ENCODE results near the gene PCP2. TPM values are rescaled to one million over a fixed set of nuclear protein-coding genes. Genes with fewer than 3 reads are reported as not detected.

The PCP2 gene
- polyA plus RNA-seq, 1 experiment: not detected

DNA sequence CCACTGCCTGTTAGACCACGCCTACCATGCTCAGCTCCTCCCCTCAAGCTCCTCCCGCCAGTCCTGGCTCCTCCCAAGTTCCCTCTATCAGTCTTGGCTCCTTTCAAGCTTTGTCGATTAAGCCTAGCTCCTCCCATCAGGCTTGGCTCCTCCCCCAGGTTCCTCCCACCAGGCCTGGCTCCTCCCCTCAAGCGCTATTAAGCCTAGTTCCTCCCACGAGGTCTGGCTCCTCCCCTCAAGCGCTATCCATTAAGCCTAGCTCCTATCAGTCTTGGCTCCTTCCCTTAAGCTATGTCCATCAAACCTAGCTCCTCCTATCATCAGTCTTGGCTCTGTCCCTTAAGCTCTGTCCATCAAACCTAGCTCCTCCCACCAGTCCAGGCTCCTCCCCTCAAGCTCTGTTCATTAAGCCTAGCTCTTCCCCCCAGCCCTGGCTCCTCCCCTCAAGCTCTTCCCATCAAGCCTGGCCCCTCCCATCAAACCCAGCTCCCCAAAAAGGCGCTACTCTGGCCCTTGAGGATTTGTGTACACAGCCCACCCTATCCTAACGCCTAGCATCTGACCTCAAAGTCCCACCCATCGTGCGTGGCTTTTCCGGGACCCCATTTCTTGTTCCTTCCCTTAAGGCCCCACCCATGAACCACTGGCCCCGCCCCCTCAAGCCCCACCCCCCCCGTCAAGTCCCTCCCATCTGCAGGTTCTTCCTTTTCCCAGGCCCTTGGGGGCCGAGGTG is 27.9 kb downstream of the PCP2 start:
- no peak for DNase-seq (ENCODE audit: low read depth, low spot score)
- no peak overlapping the region for H3K4me3 ChIP-seq (ENCODE audit: low read depth, low read length)
- no peak overlapping the region for H3K27ac ChIP-seq (ENCODE audit: low read depth, low read length)
- ChIA-PET CTCF (interaction anchor here (0.9 to 2.0 kb wide), 3 partner anchors 37 to 75 kb away, joined by 4 to 7 read pairs (median 4); partner anchors contain the start of gene TRAPPC5), POLR2A (interaction anchor here (0.5 kb wide), 1 partner anchor 11 kb away, joined by 3 read pairs; no protein-coding TSS in a partner anchor)
- no peaks in the 10 kb centered on the region for H3K27me3 ChIP-seq (ENCODE audit: control insufficient read depth, insufficient read depth, low read length)
- H3K9me3 ChIP-seq (ENCODE audit: control insufficient read depth, insufficient read depth, low read length): peaks cover 4% of the 10 kb centered on the region; the same call in 1 of the 2 replicates
- TF ChIP-seq, protein P1, sequence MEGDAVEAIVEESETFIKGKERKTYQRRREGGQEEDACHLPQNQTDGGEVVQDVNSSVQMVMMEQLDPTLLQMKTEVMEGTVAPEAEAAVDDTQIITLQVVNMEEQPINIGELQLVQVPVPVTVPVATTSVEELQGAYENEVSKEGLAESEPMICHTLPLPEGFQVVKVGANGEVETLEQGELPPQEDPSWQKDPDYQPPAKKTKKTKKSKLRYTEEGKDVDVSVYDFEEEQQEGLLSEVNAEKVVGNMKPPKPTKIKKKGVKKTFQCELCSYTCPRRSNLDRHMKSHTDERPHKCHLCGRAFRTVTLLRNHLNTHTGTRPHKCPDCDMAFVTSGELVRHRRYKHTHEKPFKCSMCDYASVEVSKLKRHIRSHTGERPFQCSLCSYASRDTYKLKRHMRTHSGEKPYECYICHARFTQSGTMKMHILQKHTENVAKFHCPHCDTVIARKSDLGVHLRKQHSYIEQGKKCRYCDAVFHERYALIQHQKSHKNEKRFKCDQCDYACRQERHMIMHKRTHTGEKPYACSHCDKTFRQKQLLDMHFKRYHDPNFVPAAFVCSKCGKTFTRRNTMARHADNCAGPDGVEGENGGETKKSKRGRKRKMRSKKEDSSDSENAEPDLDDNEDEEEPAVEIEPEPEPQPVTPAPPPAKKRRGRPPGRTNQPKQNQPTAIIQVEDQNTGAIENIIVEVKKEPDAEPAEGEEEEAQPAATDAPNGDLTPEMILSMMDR (IDR thresholded peaks at IDR 0.05; ENCODE audit: low read depth, low read length): no peak

DNA sequence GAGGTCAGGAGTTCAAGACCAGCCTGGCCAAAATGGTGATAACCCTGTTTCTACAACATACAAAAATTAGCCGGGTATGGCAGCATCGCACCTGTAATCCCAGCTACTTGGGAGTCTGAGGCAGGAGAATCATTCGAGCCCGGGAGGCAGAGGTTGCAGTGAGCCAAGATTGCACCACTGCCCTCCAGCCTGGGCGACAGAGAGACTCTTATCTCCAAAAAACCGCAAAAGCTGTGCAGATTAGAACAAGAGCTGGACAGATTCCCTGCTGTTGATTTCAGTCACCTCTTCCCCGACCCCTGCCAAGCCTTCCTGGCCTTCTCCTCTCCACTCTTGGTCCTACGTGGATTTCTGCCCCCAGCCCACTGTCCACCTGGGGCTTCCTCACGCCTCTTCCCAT is 29.6 kb downstream of the PCP2 start:
- ChIA-PET CTCF (no interaction called here), POLR2A (no interaction called here)
- DNase-seq (ENCODE audit: low read depth, low spot score): no peak

DNA sequence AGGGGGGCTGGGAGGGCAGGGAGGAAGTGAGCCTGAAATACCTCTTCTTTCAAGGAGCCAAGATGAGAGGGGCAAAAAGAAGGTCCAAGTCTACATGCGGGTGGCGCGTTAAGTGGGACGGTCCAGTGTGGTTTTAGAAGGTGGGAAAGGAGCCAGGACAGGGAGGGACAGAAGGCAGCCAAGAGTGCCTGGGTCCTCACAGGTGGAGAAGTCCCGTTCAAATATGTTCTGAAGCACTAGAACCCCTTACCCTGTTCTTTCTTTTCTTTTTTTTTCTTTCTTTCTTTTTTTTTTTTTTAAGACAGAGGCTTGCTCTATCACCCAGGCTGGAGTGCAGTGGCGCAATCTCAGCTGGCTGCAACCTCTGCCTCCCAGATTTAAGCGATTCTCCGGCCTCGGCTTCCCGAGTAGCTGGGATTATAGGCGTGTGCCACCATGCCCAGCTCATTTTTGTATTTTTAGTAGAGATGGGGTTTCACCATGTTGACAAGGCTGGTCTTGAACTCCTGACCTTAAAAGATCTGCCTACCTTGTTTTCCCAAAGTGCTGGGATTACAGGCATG is 30.5 kb downstream of the PCP2 start:
- TF ChIP-seq, protein P1 (IDR thresholded peaks at IDR 0.05; ENCODE audit: low read depth, low read length): no peak
- Histone ChIP-seq H3K27me3 (ENCODE audit: control insufficient read depth, insufficient read depth, low read length) (peaks cover 4% of the 10 kb centered on the region), H3K9me3 (ENCODE audit: control insufficient read depth, insufficient read depth, low read length) (peaks cover 4% of the 10 kb centered on the region; the same call in 1 of the 2 replicates), H3K27ac (ENCODE audit: low read depth, low read length) (no peak overlapping the region), H3K4me3 (ENCODE audit: low read depth, low read length) (no peak overlapping the region)
- ChIA-PET CTCF (no interaction called here), POLR2A (interaction anchor here (0.6 kb wide), 1 partner anchor 178 kb away, joined by 4 read pairs; no protein-coding TSS in a partner anchor)
- no peak for DNase-seq (ENCODE audit: low read depth, low spot score)

More for the DNA sequence above, 29.6 kb downstream of the PCP2 start:
- H3K27ac ChIP-seq (ENCODE audit: low read depth, low read length): no peak overlapping the region
- TF ChIP-seq, protein P1 (IDR thresholded peaks at IDR 0.05; ENCODE audit: low read depth, low read length): no peak
- H3K27me3 ChIP-seq (ENCODE audit: control insufficient read depth, insufficient read depth, low read length): no peaks in the 10 kb centered on the region
- H3K4me3 ChIP-seq (ENCODE audit: low read depth, low read length): no peak overlapping the region
- H3K9me3 ChIP-seq (ENCODE audit: control insufficient read depth, insufficient read depth, low read length): peaks cover 4% of the 10 kb centered on the region; the same call in 1 of the 2 replicates

DNA sequence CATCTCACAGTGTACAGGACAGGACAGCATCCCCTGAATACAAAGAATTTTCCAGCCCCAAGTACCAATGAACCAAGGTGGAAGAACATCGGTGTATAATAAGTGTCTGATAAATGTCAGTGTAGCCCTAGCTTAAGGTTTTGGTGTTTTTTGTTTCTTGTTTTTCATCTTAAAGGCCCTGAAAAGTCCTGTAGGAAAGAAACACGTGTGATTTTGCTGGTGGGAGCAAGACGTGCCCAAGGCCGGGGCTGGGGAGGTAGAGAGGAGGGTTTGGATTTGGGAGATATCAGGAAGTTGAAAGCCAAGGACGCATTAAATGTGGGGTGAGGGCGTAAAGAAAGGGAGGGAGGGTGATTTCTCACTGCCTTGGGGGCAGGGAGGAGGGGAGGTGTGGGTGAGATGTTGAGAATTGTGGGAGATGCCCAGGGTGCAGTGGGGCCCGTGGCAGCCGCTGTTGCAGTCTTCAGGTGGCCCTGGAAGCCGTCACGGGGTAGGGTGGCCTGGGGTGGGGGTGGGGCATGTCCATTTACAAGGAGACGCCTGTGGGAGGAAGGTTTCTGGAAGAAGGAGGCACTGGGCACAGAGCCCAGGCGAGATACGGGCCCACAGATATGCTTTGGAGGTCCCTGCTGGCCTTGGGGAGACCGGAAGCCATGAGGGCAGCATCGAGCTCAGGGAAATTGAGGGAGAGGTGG is 31.1 kb downstream of the PCP2 start:
- CTCF ChIA-PET: no interaction called here
- peaks cover 11% of the 10 kb centered on the region for H3K27me3 ChIP-seq (ENCODE audit: control insufficient read depth, insufficient read depth, low read length)
- TF ChIP-seq, protein P1 (IDR thresholded peaks at IDR 0.05; ENCODE audit: low read depth, low read length): no peak
- no peak overlapping the region for H3K27ac ChIP-seq (ENCODE audit: low read depth, low read length)
- DNase-seq (ENCODE audit: low read depth, low spot score): no peak
- no peak overlapping the region for H3K4me3 ChIP-seq (ENCODE audit: low read depth, low read length)
- peaks cover 4% of the 10 kb centered on the region; the same call in 1 of the 2 replicates for H3K9me3 ChIP-seq (ENCODE audit: control insufficient read depth, insufficient read depth, low read length)
- POLR2A ChIA-PET: interaction anchor here (0.6 kb wide), 1 partner anchor 177 kb away, joined by 4 read pairs; no protein-coding TSS in a partner anchor

Measured in AG04450 (cell line).